Measurements from ENCODE around the gene FAM107B. TPM values are rescaled to one million over a fixed set of nuclear protein-coding genes. Genes with fewer than 3 reads are reported as not detected.
A peak's percentile ranks its signal among the peaks of the same experiment; 100 is the strongest.
"Not testable (repeated sequence)": the region's sequence is repeated elsewhere in the genome, so short reads cannot be mapped to it uniquely, and the experiment has no call there.

FAM107B gene
- total RNA-seq, 1 donor from 2014 or later, result 39.0 TPM

DNA sequence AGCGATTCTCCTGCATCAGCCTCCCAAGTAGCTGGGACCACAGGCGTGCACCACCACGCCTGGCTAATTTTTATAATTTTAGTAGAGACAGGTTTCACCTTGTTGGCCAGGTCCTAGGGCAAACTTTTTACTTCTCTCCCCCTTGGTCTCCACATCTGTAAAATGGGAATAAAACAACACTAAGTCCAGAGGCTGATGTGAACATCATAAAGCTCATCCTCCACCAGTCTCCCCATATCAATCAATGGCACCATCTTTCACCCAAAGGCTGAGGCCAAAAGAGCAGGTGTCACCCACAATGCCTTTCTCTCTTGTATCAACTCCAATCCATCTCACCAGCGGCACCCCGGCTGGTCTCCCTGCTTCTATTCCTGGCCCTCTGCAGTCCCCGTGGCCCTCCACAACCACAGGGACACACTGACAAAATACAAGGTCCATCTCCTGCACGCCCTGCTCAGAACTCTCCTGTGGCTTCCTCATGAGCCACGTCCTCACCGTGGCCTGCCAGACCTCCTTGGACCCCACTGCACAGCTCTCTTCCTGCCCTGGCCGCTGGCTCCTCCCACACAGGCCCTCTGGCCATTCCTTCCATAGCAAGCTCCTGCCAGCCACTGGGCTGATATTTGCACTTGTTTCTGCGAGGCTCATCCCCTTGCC, 179.0 kb downstream of the FAM107B start:
- no peaks in the 10 kb centered on the region for H3K9me3 Mint-ChIP-seq
- H3K27ac Mint-ChIP-seq (ENCODE audit: unreplicated experiment), result peak overlapping the region; percentile 40
- no peak for DNase-seq (ENCODE audit: low read depth, low spot score)

GRCh38 chr10:14594878-14595525, 179.7 kb downstream of the FAM107B start:
- no peak overlapping the region for H3K27ac Mint-ChIP-seq (ENCODE audit: unreplicated experiment)
- TF ChIP-seq, protein P1, sequence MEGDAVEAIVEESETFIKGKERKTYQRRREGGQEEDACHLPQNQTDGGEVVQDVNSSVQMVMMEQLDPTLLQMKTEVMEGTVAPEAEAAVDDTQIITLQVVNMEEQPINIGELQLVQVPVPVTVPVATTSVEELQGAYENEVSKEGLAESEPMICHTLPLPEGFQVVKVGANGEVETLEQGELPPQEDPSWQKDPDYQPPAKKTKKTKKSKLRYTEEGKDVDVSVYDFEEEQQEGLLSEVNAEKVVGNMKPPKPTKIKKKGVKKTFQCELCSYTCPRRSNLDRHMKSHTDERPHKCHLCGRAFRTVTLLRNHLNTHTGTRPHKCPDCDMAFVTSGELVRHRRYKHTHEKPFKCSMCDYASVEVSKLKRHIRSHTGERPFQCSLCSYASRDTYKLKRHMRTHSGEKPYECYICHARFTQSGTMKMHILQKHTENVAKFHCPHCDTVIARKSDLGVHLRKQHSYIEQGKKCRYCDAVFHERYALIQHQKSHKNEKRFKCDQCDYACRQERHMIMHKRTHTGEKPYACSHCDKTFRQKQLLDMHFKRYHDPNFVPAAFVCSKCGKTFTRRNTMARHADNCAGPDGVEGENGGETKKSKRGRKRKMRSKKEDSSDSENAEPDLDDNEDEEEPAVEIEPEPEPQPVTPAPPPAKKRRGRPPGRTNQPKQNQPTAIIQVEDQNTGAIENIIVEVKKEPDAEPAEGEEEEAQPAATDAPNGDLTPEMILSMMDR (conservative IDR thresholded peaks at IDR 0.05), result no peak
- no peak for DNase-seq (ENCODE audit: low read depth, low spot score)
- peaks cover 20% of the 10 kb centered on the region for H3K36me3 Mint-ChIP-seq (ENCODE audit: low read depth)
- no peaks in the 10 kb centered on the region for H3K9me3 Mint-ChIP-seq
- H3K4me1 Mint-ChIP-seq, result peaks cover 17% of the 10 kb centered on the region
- H3K27me3 Mint-ChIP-seq (ENCODE audit: low read depth), result no peaks in the 10 kb centered on the region
- H3K4me3 Mint-ChIP-seq, result no peak overlapping the region

More for the DNA sequence above, 179.0 kb downstream of the FAM107B start:
- H3K4me1 Mint-ChIP-seq, result peaks cover 19% of the 10 kb centered on the region
- H3K36me3 Mint-ChIP-seq (ENCODE audit: low read depth), result peaks cover 22% of the 10 kb centered on the region
- no peaks in the 10 kb centered on the region for H3K27me3 Mint-ChIP-seq (ENCODE audit: low read depth)
- H3K4me3 Mint-ChIP-seq, result no peak overlapping the region
- TF ChIP-seq, protein P1 (conservative IDR thresholded peaks at IDR 0.05), result no peak

DNA sequence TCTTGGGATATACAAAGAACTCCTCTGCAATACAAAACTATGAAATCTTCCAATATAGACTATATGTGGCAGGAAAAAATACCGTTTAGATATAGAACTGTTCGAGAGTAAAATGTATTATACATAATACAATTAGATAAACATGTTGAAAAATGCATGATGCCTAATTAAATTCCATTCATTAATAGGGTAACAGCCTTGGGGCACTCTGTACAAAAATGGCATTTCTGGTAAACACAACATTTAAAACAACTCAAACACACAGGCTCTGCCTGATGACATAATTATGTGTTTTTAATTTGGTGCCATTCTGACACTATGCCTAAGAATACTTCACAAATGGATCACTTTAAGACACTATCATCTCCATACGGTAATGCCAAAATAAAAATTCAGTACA, 180.9 kb downstream of the FAM107B start:
- DNase-seq (ENCODE audit: low read depth, low spot score), result no peak
- TF ChIP-seq, protein P1 (conservative IDR thresholded peaks at IDR 0.05), result no peak
- Mint-ChIP-seq H3K4me3 (no peak overlapping the region), H3K4me1 (peaks cover 12% of the 10 kb centered on the region), H3K9me3 (no peaks in the 10 kb centered on the region), H3K27me3 (ENCODE audit: low read depth) (no peaks in the 10 kb centered on the region), H3K36me3 (ENCODE audit: low read depth) (peaks cover 19% of the 10 kb centered on the region), H3K27ac (ENCODE audit: unreplicated experiment) (no peak overlapping the region)

DNA sequence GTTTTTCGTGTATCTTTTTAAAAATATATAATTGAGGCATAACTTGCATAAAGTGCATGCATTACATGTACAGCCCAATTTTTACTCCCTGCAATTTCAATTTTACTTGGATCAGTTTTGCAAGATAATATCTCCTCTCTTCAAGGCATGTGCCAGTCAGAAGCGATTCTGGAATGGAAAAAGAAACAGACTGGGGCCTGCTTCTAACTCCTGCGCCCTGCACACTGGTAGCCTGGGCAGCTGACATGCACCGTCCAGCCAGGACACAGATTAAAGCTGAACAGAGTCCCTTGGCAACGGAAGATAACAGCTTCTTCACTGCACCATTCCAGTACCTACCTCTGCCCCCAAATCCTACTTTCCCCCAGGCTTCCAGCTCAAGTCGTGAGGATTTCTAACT, 182.1 kb downstream of the FAM107B start:
- H3K36me3 Mint-ChIP-seq (ENCODE audit: low read depth), result peaks cover 12% of the 10 kb centered on the region

DNA sequence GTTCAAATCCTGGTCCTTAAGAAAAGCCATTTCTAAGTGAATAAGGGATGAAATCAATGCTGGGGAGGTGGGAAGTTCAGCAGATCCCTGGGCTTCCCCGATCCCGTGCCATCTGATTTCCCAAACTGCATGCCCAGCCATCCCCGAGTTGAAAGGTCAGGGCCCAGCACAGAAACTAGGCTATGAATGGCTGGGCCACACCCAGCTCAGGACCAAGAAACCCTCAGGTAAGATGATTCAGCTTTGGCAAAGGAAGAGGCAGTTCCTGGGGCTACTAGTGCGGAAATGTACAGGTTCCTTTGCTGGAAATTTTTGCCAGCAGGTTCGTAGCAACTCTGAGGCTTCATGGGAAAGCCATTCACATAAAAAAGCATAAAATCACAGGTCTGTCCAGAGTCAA, 182.7 kb downstream of the FAM107B start:
- Mint-ChIP-seq H3K36me3 (ENCODE audit: low read depth) (peaks cover 12% of the 10 kb centered on the region), H3K27me3 (ENCODE audit: low read depth) (no peaks in the 10 kb centered on the region), H3K4me3 (no peak overlapping the region), H3K27ac (ENCODE audit: unreplicated experiment) (no peak overlapping the region), H3K9me3 (no peaks in the 10 kb centered on the region), H3K4me1 (peaks cover 16% of the 10 kb centered on the region)
- TF ChIP-seq, protein P1 (conservative IDR thresholded peaks at IDR 0.05), result no peak
- DNase-seq (ENCODE audit: low read depth, low spot score), result no peak

More for the DNA sequence above, 182.1 kb downstream of the FAM107B start:
- H3K9me3 Mint-ChIP-seq, result no peaks in the 10 kb centered on the region
- no peak overlapping the region for H3K27ac Mint-ChIP-seq (ENCODE audit: unreplicated experiment)
- H3K4me3 Mint-ChIP-seq, result no peak overlapping the region
- TF ChIP-seq, protein P1 (conservative IDR thresholded peaks at IDR 0.05), result no peak
- peaks cover 16% of the 10 kb centered on the region for H3K4me1 Mint-ChIP-seq
- no peaks in the 10 kb centered on the region for H3K27me3 Mint-ChIP-seq (ENCODE audit: low read depth)
- no peak for DNase-seq (ENCODE audit: low read depth, low spot score)

- H3K36me3 Mint-ChIP-seq (ENCODE audit: low read depth); H3K4me3 Mint-ChIP-seq; H3K9me3 Mint-ChIP-seq; H3K27me3 Mint-ChIP-seq (ENCODE audit: low read depth); H3K27ac Mint-ChIP-seq (ENCODE audit: unreplicated experiment); DNase-seq (ENCODE audit: low read depth, low spot score): not testable (repeated sequence)
- peaks cover 24% of the 10 kb centered on the region for H3K4me1 Mint-ChIP-seq
These were observed 185.8 kb downstream of the FAM107B start for GRCh38 chr10:14588938-14589294.

All from neural crest cell (in vitro differentiated cells).